ENCODE results near the gene EEF1G. TPM values are rescaled to one million over a fixed set of nuclear protein-coding genes. Genes with fewer than 3 reads are reported as not detected.
A peak's percentile ranks its signal among the peaks of the same experiment; 100 is the strongest.

Gene EEF1G
- total and polyA plus RNA-seq, 2 of the 13 experiments (the other 11 are each of a cell fraction or from before 2014, with no cell fraction given), result 1,787 to 2,144 TPM

GRCh38 chr11:62546929-62547625, 26.6 kb downstream of the EEF1G start (continued):
- no peak for TF ChIP-seq ATF4 (CRISPR knock-in tag; IDR thresholded peaks at IDR 0.05)
- TF ChIP-seq SP2 (CRISPR knock-in tag; IDR thresholded peaks at IDR 0.05), result 0 out of 2 replicates have a peak, but pooled peaks have one; percentile 9
- TF ChIP-seq ARNTL (CRISPR knock-in tag; IDR thresholded peaks at IDR 0.05), result no peak
- no peak for TF ChIP-seq ZNF788 (CRISPR knock-in tag; IDR thresholded peaks at IDR 0.05; ENCODE audit: borderline replicate concordance)
- no peak for TF ChIP-seq TP53 (CRISPR knock-in tag; conservative IDR thresholded peaks at IDR 0.05)
- no peak for TF ChIP-seq FOXP4 (CRISPR knock-in tag; IDR thresholded peaks at IDR 0.05)
- no peak for TF ChIP-seq ZNF558 (CRISPR knock-in tag; IDR thresholded peaks at IDR 0.05; ENCODE audit: borderline replicate concordance)
- no peak for TF ChIP-seq RAD51 (IDR thresholded peaks at IDR 0.05; ENCODE audit: borderline replicate concordance)
- peak; percentile 14 for TF ChIP-seq ZFY (CRISPR knock-in tag; IDR thresholded peaks at IDR 0.05)
- TF ChIP-seq SETDB1 (CRISPR knock-in tag; IDR thresholded peaks at IDR 0.05; ENCODE audit: borderline replicate concordance), result 0 out of 2 replicates have a peak, but pooled peaks have one; percentile 52
- no peak for TF ChIP-seq NCOA2 (CRISPR knock-in tag; IDR thresholded peaks at IDR 0.05)
- TF ChIP-seq NKX3-1 (CRISPR knock-in tag; IDR thresholded peaks at IDR 0.05), result 0 out of 2 replicates have a peak, but pooled peaks have one; percentile 18
- no peak for TF ChIP-seq MTF1 (CRISPR knock-in tag; IDR thresholded peaks at IDR 0.05)
- peak; percentile 69 for TF ChIP-seq AGO2 (optimal IDR thresholded peaks at IDR 0.05; ENCODE audit: low read depth, low read length)
- no peak for TF ChIP-seq TMF1 (CRISPR knock-in tag; IDR thresholded peaks at IDR 0.05; ENCODE audit: low read depth)
- no peak for TF ChIP-seq ATM (IDR thresholded peaks at IDR 0.05; ENCODE audit: borderline replicate concordance)
- no peak for TF ChIP-seq HMGA1 (CRISPR knock-in tag; conservative IDR thresholded peaks at IDR 0.05)
- TF ChIP-seq, protein P1, sequence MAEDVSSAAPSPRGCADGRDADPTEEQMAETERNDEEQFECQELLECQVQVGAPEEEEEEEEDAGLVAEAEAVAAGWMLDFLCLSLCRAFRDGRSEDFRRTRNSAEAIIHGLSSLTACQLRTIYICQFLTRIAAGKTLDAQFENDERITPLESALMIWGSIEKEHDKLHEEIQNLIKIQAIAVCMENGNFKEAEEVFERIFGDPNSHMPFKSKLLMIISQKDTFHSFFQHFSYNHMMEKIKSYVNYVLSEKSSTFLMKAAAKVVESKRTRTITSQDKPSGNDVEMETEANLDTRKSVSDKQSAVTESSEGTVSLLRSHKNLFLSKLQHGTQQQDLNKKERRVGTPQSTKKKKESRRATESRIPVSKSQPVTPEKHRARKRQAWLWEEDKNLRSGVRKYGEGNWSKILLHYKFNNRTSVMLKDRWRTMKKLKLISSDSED (CRISPR knock-in tag; IDR thresholded peaks at IDR 0.05), result no peak
- TF ChIP-seq, protein P2, sequence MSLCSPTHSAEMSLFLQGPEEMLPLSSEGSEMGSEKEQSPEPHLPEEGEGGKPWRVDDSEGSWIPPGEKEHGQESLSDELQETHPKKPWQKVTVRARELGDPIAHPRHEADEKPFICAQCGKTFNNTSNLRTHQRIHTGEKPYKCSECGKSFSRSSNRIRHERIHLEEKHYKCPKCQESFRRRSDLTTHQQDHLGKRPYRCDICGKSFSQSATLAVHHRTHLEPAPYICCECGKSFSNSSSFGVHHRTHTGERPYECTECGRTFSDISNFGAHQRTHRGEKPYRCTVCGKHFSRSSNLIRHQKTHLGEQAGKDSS (CRISPR knock-in tag; IDR thresholded peaks at IDR 0.05; ENCODE audit: borderline replicate concordance, low read depth), result no peak
- no peak for TF ChIP-seq CREB1 (IDR thresholded peaks at IDR 0.05)
- no peak for TF ChIP-seq CREB1 (CRISPR knock-in tag; IDR thresholded peaks at IDR 0.05)
- TF ChIP-seq, protein P3, sequence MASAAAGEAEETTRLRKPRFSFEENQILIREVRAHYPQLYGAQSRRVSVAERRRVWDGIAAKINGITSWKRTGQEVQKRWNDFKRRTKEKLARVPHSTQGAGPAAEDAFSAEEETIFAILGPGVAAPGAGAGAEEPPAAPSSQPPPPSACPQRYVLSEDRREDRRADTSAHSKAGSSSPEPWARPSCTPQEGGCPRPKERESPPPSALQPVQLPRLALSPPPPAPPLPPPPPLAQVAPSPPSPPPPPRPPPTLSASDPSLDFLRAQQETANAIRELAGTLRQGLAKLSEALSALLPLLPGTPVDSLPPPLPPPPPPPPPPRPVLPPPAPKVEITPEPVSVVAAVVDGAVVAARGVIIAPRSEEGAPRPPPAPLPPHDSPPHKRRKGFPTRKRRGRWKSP (CRISPR knock-in tag; IDR thresholded peaks at IDR 0.05), result no peak
- TF ChIP-seq PRMT3 (CRISPR knock-in tag; IDR thresholded peaks at IDR 0.05; ENCODE audit: borderline replicate concordance, low read depth), result no peak
- TF ChIP-seq ZBTB3 (CRISPR knock-in tag; IDR thresholded peaks at IDR 0.05; ENCODE audit: borderline replicate concordance, low read depth), result no peak
- TF ChIP-seq ZNF678 (CRISPR knock-in tag; IDR thresholded peaks at IDR 0.05), result 0 out of 2 replicates have a peak, but pooled peaks have one; percentile 19
- TF ChIP-seq ADNP (CRISPR knock-in tag; IDR thresholded peaks at IDR 0.05), result no peak

Measured in HepG2 (cell line).